GM12892 (cell line): Measurements from ENCODE around the gene CERCAM. TPM values are rescaled to one million over a fixed set of nuclear protein-coding genes. Genes with fewer than 3 reads are reported as not detected.
A peak's percentile ranks its signal among the peaks of the same experiment; 100 is the strongest.

ENCODE experiments used
- DNase-seq: peaks from one replicate; pipeline ENCODE4 v3.0.0; 2011; ENCODE audit not compliant: insufficient read length
- FAIRE-seq: peaks from 2 replicates; lab custom pipeline; 2011; peaks lifted over from hg19 to GRCh38; lab: Jason Lieb, UNC
- POLR2A ChIP-seq: IDR thresholded peaks from 2 replicates; pipeline ENCODE4 v1.6.1; 2011; ENCODE audit warnings: low read depth, low read length, control low read depth
- POLR2AphosphoS5 ChIP-seq: IDR thresholded peaks from 2 replicates; pipeline ENCODE4 v1.6.1; 2011; ENCODE audit warnings: low read depth, low read length, control low read depth
- TAF1 ChIP-seq: IDR thresholded peaks from 2 replicates; pipeline ENCODE4 v1.6.1; 2011; ENCODE audit warnings: low read depth, mild to moderate bottlenecking, control low read depth, low read length, borderline replicate concordance
- polyA plus RNA-seq: library from polyadenylated mRNA; unstranded; fragments of >200 nt; gene quantifications from one replicate; pipeline ENCODE4 v1.2.1, GENCODE V29; 2012; ENCODE audit warnings: missing spikeins, inconsistent platforms; ENCODE audit not compliant: missing spikeins

Gene CERCAM, protein sequence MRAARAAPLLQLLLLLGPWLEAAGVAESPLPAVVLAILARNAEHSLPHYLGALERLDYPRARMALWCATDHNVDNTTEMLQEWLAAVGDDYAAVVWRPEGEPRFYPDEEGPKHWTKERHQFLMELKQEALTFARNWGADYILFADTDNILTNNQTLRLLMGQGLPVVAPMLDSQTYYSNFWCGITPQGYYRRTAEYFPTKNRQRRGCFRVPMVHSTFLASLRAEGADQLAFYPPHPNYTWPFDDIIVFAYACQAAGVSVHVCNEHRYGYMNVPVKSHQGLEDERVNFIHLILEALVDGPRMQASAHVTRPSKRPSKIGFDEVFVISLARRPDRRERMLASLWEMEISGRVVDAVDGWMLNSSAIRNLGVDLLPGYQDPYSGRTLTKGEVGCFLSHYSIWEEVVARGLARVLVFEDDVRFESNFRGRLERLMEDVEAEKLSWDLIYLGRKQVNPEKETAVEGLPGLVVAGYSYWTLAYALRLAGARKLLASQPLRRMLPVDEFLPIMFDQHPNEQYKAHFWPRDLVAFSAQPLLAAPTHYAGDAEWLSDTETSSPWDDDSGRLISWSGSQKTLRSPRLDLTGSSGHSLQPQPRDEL
- polyA plus RNA-seq: 1.5 TPM

DNA sequence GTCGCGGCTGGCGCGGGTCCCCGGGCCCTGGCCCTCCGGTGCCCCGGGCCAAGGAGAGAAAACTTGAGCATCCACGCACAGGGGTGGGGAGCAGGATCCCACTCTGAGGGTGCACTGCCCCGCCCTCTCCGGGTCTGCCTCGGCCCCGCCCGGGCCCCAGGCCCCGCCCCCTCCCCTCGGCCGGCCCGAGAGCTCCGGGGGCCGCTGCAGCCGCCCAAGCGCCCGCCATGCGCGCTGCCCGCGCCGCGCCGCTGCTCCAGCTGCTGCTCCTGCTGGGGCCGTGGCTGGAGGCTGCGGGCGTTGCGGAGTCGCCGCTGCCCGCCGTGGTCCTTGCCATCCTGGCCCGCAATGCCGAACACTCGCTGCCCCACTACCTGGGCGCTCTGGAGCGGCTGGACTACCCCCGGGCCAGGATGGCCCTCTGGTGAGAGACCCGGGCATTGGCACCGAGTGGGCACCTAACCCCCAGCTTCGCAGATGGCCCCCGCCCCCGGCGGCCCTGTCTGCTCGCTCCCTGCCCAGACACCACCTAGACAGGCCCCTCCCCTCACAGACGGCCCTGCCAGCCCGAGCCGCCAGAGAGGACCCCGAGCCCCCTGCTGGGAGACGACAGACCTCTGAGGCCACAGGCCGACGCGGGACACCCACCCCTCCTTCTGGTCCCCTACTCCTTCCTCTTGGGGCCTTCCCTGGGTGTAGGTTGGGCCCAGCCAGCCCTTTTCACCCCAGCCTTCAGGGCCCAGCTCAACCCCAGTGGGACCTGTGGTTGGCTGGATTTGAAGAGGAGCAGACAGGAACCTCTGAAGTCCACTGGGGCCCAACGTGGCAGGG lies at the start of gene CERCAM:
Gene CERCAM (plus strand): TSS at position 207 of the 831 bp plus-strand sequence. CDS start 21 bp downstream, at position 228.
- TF ChIP-seq TAF1 (no peak), POLR2AphosphoS5 (no peak), POLR2A (no peak)
- DNase-seq (peak; percentile 79), FAIRE-seq (no peak)

DNA sequence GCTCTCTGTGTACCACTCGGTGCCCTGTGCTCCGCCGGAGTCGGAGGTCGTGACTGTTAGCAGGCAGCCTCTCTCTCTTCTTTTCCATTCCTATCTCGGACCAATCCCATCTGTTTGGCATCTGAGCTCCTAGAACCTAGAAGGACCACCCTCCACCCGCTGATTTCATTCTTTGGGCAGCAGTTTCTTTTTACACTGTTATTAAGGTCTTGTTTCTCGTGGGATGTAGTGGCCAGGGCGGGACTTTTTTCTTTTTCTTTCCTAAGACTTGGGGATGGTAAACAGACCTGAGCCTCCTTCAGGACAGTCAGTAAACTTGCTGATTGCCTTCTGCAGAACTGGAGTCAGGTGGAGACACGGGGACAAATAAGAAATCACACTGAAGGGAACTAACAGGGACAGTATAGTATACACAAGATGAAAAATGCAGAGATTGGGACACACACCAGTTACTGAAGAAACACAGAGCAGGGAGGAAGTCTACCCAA lies 49.0 kb upstream of the CERCAM start:
- FAIRE-seq (no peak), DNase-seq (no peak)
- TF ChIP-seq TAF1 (no peak), POLR2AphosphoS5 (no peak), POLR2A (no peak)

DNA sequence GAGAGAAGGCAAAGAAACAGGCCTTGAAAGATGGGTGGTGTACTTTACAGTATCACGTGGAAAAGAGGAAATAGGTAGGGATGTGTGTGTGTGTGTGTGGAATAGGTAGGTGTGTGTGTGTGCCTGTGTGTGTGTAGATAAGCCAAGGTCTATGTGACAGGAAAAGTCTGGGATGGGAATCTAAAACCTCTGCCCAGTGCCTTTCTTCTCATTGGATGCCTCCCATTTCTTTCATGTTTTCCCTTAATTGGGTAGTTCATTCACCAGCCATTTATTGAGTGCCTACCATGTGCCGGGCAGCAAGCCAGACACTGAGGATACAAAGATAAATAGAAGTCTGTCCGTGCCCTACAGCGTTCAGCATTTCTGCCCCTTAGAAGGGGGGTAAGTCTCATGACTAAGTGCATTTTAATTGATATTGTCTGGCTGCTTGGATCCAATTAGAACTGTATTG lies 48.4 kb upstream of the CERCAM start:
- TF ChIP-seq POLR2A (no peak), POLR2AphosphoS5 (no peak), TAF1 (no peak)
- no peak for FAIRE-seq
- DNase-seq: no peak

DNA sequence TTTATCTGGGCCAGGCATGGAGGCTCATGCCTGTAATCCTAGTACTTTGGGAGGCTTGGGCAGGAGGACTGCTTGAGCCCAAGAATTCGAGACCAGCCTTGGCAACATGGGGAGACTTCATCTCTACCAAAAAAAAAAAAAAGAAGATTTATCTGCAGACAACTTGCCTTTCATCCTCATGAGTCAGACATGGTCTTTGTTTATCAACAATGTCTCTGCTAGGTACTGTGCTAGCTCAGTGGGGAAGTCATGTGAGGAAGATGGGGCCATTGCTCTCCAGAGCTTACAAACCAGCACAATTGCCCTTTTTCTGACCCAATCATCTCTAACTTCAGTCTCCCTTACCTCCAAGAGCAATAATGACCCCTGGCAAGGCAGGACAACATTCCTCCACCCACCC lies 47.9 kb upstream of the CERCAM start:
- FAIRE-seq (no peak), DNase-seq (no peak)
- no peak for TF ChIP-seq POLR2A
- no peak for TF ChIP-seq TAF1
- no peak for TF ChIP-seq POLR2AphosphoS5

DNA sequence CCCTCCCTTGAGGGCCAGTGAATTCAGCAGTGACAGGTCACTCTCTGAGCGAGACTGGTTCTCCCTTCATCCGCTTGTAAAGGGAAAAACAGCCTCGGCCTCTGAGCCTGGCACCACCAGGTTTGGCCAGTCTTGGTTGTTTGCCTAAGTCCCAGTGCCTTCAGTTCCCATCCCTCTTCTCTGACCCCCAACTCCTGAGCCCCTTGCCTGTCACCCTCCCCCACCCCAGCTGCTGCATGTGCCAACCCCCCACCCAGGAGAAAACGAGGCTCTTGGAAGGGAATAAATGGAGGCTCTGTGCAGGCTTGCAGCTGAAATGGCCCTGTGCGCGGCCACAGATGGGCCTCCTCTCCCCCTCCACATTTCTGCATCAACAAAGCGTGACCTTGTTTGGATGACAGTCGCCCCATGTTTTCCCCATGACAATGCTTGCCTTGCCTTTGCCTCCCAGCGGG lies 46.4 kb upstream of the CERCAM start:
- no peak for FAIRE-seq
- no peak for DNase-seq

DNA sequence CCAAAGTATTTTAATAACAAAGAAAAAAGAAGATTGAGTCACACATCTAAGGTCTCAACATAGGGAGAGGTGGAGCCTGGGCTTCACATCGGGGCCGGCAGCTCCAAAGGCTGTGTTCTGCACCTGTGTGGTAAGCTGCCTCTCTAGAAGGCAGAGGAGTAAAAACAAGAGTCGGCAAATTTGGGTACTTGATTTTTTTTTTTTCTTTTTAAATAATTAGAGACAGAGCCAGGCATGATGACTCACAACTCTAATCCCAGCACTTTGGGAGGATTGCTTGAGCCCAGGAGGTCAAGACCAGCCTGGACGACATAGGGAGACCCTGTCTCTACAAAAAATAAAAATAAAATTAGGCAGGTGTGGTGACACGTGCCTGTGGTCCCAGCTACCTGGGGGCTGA lies 44.8 kb upstream of the CERCAM start:
- DNase-seq (no peak), FAIRE-seq (no peak)
- TF ChIP-seq POLR2A: no peak
- TF ChIP-seq POLR2AphosphoS5: no peak
- TF ChIP-seq TAF1: no peak

More for the DNA sequence above, 46.4 kb upstream of the CERCAM start:
- TF ChIP-seq TAF1 (no peak), POLR2AphosphoS5 (no peak), POLR2A (no peak)

DNA sequence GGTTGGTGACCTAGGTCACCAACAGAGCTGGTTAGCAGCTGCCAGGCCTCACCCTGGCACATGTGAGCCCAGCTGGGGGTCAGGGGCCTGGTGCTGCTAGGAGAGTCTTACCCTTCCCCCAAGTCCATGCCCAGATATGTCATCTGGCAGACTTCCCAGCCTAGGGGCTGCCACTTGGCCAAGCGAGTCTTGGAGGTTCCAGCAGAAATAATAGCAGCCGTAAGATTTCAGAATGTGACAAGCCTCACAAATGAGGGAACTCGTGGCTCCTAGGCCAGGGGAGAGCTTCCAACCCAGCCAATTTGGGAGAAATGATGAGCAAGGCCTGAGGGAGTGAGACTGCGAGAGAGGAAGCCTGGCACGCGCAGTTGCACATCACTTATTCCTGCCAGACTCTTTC lies 38.4 kb upstream of the CERCAM start:
- DNase-seq: no peak
- TF ChIP-seq TAF1: no peak
- TF ChIP-seq POLR2AphosphoS5: no peak
- TF ChIP-seq POLR2A: no peak
- no peak for FAIRE-seq

DNA sequence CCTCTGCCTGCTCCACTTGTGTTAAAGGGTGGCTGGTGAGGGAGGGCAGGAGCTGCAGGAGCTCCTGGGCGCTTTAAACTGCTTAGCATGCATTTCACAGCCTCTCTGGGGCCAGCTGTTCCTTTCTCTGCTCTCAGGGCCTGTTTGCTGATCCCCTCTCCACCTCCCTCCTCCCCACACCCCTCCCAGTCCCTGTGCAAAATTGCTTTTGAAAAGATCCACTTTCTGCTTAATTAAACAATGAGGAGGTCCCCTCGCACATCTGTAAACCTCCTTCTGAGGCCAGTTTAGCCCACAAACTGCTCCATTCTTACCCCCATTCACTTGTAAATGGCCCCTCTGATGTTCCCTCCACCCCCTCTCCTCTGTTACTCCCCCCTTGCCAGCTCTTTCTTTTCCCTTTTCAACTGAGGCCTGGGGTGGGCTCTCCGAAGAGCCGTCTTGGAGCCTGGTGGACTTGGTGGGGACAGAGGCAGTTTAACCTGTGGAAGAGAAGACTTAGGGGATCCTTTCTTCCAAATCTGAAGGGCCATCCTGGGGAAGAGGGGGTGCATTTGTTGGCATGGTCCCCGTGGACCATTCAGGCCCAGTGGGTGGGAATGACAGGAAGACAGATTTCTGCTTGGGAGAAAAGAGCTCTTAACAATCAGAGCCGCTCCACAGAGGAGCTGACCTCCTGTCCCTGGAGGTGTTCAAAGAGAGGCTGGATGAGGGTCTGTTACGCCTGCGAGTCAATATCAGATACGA lies 37.5 kb upstream of the CERCAM start:
- no peak for TF ChIP-seq POLR2A
- no peak for TF ChIP-seq POLR2AphosphoS5
- TF ChIP-seq TAF1: no peak
- no peak for FAIRE-seq
- no peak for DNase-seq

DNA sequence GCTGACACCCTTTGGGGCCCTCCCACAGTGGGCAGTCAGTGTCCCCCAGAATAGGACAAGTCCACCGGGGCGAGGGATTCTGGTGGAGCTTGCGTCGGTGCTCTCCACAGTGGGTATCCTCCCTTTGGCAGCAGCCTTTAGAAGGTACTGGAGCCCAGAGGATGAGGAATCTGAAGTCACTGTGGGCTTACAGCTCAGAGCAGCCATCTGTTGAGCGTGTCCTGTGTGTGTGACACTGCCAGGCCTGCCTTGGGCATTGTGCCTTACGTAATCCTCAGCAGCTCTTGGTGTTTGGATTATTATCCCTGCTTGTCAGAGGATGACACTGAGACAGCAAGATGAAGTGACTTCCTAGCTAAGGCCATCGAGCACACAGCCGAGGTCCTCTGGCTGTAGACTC lies 36.9 kb upstream of the CERCAM start:
- TF ChIP-seq POLR2A: no peak
- TF ChIP-seq POLR2AphosphoS5: no peak
- TF ChIP-seq TAF1: no peak
- DNase-seq: no peak
- no peak for FAIRE-seq

DNA sequence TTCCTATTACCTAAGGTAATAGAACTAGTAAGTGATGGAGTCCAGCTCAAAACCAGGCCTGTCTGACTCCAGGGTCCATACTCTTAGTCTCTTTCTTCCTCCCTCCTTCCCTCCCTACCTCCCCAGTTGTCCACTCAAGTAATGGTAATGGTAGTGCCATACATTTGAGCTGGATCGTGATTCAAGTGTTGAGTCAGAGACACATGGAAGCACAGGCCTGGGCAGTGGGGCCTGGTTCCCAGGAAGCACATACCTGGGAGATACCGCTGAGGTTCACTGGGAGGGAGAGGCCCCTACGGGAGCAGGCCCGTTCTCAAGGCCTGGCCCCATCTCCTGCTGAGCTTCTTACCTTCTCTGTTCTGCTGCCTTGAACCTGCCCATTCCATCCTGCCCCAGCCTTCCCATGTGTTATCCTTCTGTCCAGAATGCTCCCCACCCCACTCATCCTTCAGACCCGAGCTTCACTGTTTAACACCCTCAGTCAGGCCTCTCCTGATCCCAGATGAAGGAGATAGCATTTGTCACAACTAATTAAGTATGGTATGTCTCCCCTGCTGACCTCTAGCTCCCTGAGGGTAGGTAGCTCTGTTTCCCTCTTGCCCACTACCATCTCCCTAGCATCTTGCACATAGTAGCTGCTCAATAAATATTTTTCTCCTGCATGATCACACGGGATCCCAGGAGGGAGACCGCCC lies 35.7 kb upstream of the CERCAM start:
- FAIRE-seq: no peak
- DNase-seq: no peak
- TF ChIP-seq TAF1 (no peak), POLR2AphosphoS5 (no peak), POLR2A (no peak)
